ENCODE data around the gene SART3.
"Not testable (repeated sequence)": the region's sequence is repeated elsewhere in the genome, so short reads cannot be mapped to it uniquely, and the experiment has no call there.

The SART3 gene

GRCh38 chr12:108563136-108563803 is 2.3 kb upstream of the SART3 start:
- peak; percentile 60 for DNase-seq (ENCODE audit: low read depth)

- DNase-seq (ENCODE audit: low read depth): peak; percentile 94
These were observed 1.6 kb upstream of the SART3 start, which contains the start of gene ISCU for GRCh38 chr12:108562348-108563135. Gene ISCU (plus strand): TSS chr12:108562596. CDS start chr12:108562623, 27 bp downstream.

GRCh38 chr12:108561852-108562347 is 927 bp upstream of the SART3 start:
- DNase-seq (ENCODE audit: low read depth): no peak

- peak; percentile 40 for DNase-seq (ENCODE audit: low read depth)
These were observed 652 bp downstream of the SART3 start for GRCh38 chr12:108560321-108560721.

GRCh38 chr12:108559748-108560147 is 1.2 kb downstream of the SART3 start:
- DNase-seq (ENCODE audit: low read depth): peak; percentile 38

GRCh38 chr12:108559007-108559655 is 1.8 kb downstream of the SART3 start:
- no peak for DNase-seq (ENCODE audit: low read depth)

- DNase-seq (ENCODE audit: low read depth): not testable (repeated sequence)
These were observed 5.6 kb downstream of the SART3 start for GRCh38 chr12:108555383-108555782.

- DNase-seq (ENCODE audit: low read depth): no peak
These were observed 7.2 kb downstream of the SART3 start for GRCh38 chr12:108553799-108554198.

GRCh38 chr12:108551535-108551934 is 9.4 kb downstream of the SART3 start:
- DNase-seq (ENCODE audit: low read depth): no peak

GRCh38 chr12:108548954-108549521 is 11.9 kb downstream of the SART3 start:
- DNase-seq (ENCODE audit: low read depth): no peak

GRCh38 chr12:108547686-108548085 is 13.3 kb downstream of the SART3 start:
- DNase-seq (ENCODE audit: low read depth): no peak

- no peak for DNase-seq (ENCODE audit: low read depth)
These were observed 17.3 kb downstream of the SART3 start for GRCh38 chr12:108543652-108544051.

- no peak for DNase-seq (ENCODE audit: low read depth)
These were observed 18.7 kb downstream of the SART3 start for GRCh38 chr12:108542320-108542719.

- no peak for DNase-seq (ENCODE audit: low read depth)
These were observed 22.3 kb downstream of the SART3 start for GRCh38 chr12:108538616-108539195.

GRCh38 chr12:108538146-108538545 is 22.8 kb downstream of the SART3 start:
- DNase-seq (ENCODE audit: low read depth): no peak

- no peak for DNase-seq (ENCODE audit: low read depth)
These were observed 28.8 kb downstream of the SART3 start for GRCh38 chr12:108531929-108532848.

GRCh38 chr12:108530161-108530560 is 30.8 kb downstream of the SART3 start:
- DNase-seq (ENCODE audit: low read depth): no peak

- no peak for DNase-seq (ENCODE audit: low read depth)
These were observed 33.8 kb downstream of the SART3 start for GRCh38 chr12:108527166-108527496.

GRCh38 chr12:108526482-108527165 is 34.3 kb downstream of the SART3 start:
- DNase-seq (ENCODE audit: low read depth): no peak

- no peak for DNase-seq (ENCODE audit: low read depth)
These were observed 35.3 kb downstream of the SART3 start for GRCh38 chr12:108525681-108526080.

All from CMK (cell line).